CD4-positive, alpha-beta T cell treated with Interleukin-4 for 1 hour (primary cell): ENCODE measurements around the gene ALKBH4.
"Not testable (repeated sequence)": the region's sequence is repeated elsewhere in the genome, so short reads cannot be mapped to it uniquely, and the experiment has no call there.

Experiments used
- DNase-seq, 2 donors: peaks; one replicate each; pipeline ENCODE4 v3.0.0-alpha.2; 2020 to 2022

The ALKBH4 gene, protein sequence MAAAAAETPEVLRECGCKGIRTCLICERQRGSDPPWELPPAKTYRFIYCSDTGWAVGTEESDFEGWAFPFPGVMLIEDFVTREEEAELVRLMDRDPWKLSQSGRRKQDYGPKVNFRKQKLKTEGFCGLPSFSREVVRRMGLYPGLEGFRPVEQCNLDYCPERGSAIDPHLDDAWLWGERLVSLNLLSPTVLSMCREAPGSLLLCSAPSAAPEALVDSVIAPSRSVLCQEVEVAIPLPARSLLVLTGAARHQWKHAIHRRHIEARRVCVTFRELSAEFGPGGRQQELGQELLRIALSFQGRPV

GRCh38 chr7:102464577-102465280 lies at the start of gene ALKBH4, which contains the start of gene LRWD1:
Gene ALKBH4 (minus strand): TSS chr7:102464863. CDS start chr7:102464836, 27 bp downstream.
Gene LRWD1 (plus strand): TSS chr7:102464984. CDS start chr7:102465081, 97 bp downstream.
- DNase-seq = peak; percentile 94

DNA sequence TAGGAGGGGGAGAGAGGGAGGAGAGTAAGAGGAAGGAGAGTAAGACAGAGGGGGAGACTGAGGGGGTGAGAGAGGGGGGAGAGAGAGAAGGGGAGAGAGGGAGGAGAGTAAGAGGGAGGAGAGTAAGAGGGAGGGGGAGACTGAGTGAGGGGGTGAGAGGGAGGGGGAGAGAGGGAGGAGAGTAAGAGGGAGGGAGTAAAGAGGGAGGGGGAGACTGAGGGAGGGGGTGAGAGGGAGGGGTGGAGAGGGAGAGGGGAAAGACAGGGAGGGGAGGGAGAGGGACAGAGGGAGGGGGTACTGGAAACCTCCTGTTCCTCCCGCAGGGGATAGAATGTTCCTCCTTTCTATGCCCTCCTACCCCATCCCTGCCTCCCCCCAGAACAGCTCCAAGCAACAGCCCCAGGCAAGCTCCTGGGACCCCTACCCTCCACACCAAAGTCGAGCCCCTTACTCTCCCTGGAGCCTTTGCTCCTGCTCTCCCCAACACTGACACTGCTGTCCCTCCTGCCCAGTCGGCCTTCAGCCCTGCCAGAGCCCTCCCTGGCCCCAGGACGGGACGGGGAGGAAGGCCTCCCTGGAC lies 48.1 kb upstream of the ALKBH4 start:
- peak in 1 of 2 donors; percentile 41 for DNase-seq

GRCh38 chr7:102511860-102512522 lies 47.3 kb upstream of the ALKBH4 start:
- not testable (repeated sequence) for DNase-seq

- DNase-seq = not testable (repeated sequence)
Measured at GRCh38 chr7:102510575-102510974, 45.9 kb upstream of the ALKBH4 start.

DNA sequence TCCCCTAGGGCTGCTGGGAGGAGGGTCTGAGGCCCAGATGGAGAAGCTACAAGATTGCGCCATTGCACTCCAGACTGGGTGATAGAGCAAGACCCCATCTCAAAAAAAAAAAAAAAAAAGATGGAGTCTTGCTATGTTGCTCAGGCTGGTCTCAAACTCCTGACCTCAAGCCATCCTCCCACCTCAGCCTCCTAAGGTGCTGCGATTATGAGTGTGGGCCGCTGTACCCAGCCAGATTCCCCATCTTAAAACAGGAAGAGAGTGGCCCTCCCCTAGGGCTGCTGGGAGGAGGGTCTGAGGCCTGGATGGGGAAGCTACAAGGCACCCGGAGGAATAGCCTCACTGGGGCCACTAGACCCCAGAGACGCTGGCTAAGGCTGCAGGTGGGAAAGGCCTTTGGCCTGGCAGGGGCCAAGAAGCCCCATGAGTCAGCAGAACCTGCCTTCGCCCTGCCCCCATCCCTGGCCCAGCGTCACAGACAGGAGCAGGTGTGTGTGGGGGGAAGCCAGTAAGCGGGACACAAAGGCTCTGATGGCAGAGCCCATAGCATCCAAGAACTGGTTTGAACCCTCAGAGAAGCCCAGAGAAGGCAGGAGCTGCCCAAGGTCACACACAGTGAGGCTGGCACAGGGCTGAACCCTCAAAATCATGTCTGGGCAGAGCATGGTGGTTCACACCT lies 42.9 kb upstream of the ALKBH4 start:
- not testable (repeated sequence) for DNase-seq

GRCh38 chr7:102505298-102506185 lies 40.9 kb upstream of the ALKBH4 start:
- DNase-seq = not testable (repeated sequence)

GRCh38 chr7:102503141-102503540 lies 38.5 kb upstream of the ALKBH4 start:
- not testable (repeated sequence) for DNase-seq

GRCh38 chr7:102498321-102498720 lies 33.7 kb upstream of the ALKBH4 start:
- not testable (repeated sequence) for DNase-seq

DNA sequence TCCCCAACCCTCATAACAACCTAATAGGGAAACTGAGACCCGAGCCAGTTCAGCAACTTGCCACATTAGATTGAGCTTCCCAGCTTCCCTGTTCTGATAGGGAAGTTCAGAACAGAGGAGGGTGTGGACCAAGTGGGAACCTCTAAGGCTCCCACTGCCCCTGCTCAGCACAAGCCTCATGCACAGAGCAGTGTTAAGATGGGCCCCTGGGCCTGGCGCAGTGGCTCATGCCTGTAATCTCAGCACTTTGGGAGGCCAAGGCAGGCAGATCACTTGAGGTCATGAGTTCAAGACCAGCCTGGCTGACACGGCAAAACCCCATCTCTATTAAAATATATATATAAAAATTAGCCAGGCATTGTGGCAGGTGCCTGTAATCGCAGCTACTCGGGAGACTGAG lies 32.6 kb upstream of the ALKBH4 start:
- not testable (repeated sequence) for DNase-seq

- DNase-seq = not testable (repeated sequence)
Measured at GRCh38 chr7:102496861-102497260, 32.2 kb upstream of the ALKBH4 start.

DNA sequence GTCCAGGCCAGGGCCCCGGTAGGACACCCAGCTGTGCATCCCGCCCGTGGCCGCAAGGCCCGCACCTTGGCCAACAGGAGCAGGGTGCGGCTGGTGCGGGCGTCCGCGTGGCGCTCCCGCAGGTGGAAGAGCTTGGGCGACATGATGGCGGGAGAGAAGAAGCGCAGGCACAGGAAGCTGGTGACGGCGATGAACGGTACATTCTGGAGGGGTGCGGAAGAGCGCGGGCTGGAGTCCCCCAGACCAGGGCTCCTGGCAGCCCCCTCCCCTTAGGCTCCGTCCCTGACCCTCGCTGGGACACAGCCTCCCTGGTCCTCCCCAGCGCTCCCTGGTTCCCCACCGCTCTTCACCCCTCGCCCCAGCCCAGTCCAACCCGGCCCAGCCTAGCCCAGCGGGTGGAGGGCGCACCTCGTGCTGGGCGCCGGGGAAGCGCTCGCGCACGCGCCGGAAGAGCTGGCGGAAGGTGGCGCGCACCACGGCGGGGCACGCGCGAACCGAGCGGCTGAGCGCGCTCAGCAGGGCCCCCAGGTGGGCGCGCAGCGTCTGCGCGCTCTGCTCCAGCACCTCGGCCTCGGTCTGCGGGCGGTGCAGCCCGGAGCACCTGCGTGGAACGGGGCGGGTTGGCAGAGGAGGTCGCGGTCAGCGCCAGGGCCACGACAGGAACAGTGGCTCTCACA lies 29.9 kb upstream of the ALKBH4 start:
- DNase-seq = not testable (repeated sequence)

DNA sequence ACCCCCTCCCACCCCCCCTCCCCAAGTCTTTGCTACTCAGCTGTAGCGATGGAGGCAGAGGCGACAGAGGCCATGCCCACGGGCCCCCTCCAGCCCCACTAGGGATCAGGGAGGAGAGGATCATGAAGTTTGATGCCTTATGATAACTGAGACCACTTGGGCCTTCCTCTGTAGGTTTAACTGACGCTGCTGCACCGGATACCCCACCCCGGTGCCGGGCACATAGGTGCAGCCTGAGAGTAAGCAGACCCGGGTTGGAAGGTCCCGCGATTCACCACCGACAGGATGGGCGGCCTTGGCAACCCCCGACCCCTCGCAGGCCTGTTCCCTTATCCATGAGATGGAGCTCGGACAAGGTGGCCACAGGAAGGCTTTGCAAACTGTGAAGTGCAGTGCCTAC lies 29.4 kb upstream of the ALKBH4 start:
- DNase-seq = peak in 1 of 2 donors; percentile 45

DNA sequence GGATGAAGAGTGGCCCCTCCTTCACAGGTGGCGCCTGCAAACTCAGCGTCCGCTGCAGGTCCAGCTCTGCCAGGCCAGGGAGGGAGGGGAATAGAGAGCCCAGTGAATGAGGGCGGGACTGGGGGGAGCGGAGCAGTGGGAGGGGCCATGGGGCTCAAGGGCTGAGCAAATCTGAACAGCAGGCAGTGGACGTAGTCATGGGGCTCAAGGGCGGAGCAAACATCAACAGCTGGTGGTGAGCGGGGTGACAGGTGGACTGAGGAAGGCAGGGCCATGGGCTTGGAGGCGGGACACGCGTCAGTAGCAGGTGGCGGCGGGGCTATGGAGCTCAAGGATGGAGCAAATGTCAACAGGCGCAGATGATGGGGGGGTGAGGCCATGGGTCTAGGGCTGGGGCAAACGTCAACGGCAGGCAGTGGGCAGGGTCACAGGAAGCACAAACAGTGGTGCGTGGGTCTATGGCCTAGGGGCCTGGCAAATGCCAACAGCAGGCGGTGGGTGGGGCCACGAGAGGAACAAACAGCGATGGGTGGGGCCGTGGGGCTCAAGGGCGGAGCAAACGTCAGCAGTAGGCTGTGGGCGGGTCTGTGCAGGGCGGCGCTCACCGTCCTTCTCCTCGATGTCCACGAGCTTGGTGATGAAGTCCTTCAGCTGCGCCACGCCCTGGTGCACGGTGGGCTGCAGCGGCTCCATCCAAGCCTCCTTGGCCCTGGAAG lies 28.7 kb upstream of the ALKBH4 start:
- DNase-seq = not testable (repeated sequence)

GRCh38 chr7:102490529-102491075 lies 25.9 kb upstream of the ALKBH4 start:
- peak; percentile 51 to 64 for DNase-seq

DNA sequence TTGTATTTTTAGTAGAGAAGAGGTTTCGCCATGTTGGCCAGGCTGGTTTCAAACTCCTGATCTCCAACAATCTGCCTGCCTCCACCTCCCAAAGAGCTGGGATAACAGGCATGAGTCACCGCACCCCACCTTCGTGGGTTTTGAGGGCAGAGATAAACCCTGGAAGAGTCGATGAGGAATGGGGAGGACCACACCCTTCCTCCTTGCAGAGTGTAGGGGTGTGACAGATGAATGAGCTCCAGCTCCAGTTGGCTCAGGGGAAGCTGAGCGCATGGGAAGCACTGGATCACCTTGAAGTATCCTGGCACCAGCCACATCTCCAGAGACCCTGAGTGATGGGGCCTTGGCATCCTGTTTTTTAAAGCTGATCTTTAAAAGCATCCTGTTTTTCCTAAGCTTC lies 19.7 kb upstream of the ALKBH4 start:
- DNase-seq = not testable (repeated sequence)

- not testable (repeated sequence) for DNase-seq
Measured at GRCh38 chr7:102481962-102482361, 17.3 kb upstream of the ALKBH4 start.

DNA sequence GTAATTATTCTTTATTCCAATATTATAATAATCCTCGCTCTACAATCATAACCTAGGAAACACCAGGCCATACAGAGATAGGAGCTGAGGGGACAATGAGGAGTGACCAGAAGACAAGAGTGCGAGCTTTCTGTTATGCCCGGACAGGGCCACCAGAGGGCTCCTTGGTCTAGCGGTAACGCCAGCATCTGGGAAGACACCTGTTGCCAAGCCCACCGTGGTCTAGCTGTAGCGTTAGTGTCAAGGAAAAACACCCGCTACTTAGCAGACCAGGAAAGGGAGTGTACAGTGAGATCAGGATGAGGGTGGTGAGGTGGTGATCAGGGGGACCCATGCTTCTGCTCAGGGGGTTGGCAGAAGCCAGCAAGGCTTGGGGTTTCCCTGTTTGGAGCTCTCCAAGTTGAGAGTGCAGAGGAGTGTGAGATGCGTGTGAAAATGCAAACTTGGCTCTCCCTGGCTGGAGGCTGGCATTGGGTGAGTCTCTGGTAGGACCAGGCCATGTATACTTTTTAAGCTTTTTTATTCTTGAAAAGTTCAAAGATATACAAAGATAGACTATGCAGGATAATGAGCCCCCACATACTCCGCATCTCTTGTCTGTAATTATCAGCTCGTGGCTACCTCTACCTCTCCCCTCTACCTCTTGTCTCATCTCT lies 15.4 kb upstream of the ALKBH4 start:
- DNase-seq = peak; percentile 43 to 44

GRCh38 chr7:102479209-102479584 lies 14.5 kb upstream of the ALKBH4 start:
- not testable (repeated sequence) for DNase-seq
